BJ (cell line): ENCODE results near the gene PADI6. TPM values are rescaled to one million over a fixed set of nuclear protein-coding genes. Genes with fewer than 3 reads are reported as not detected.

Experiments
- CTCF ChIA-PET: fragments of 350-600 bp; formaldehyde crosslinking; extraction: SDS; loops from one replicate; lab custom pipeline; 2021; ENCODE audit warnings: antibody characterized with exemption, inconsistent platforms; lab: Yijun Ruan, JAX
- POLR2A ChIA-PET: fragments of 300-600 bp; sonication (Branson Sonifier 250); formaldehyde crosslinking; extraction: SDS; loops from one replicate; lab custom pipeline; 2021; ENCODE audit warnings: antibody characterized with exemption; lab: Charles Lee
- DNase-seq: peaks from one replicate; pipeline ENCODE4 v3.0.0-alpha.2; 2011; ENCODE audit warnings: low read depth
- H3K27me3 ChIP-seq: 2 replicates; pipeline ENCODE4 v1.6.0; 2011; ENCODE audit warnings: low read length; ENCODE audit not compliant: control insufficient read depth, insufficient read depth
- H3K36me3 ChIP-seq: 2 replicates; pipeline ENCODE4 v1.5.1; 2011; ENCODE audit warnings: low read length; ENCODE audit not compliant: control insufficient read depth, insufficient read depth
- H3K4me3 ChIP-seq: 2 replicates; pipeline ENCODE4 v1.5.1; 2011; ENCODE audit warnings: low read depth, mild to moderate bottlenecking, control low read depth, low read length
- polyA minus RNA-seq: library from RNA; depleted of rRNA, polyadenylated mRNA; stranded (reverse); fragments of >200 nt; gene quantifications from 2 replicates; pipeline ENCODE4 v1.2.3, GENCODE V29; 2011; rRNA and poly(A)+ RNA removed
- polyA plus RNA-seq: library from polyadenylated mRNA; depleted of rRNA; stranded (reverse); fragments of >200 nt; gene quantifications from 2 replicates; pipeline ENCODE4 v1.2.3, GENCODE V29; 2011; rRNA removed
- TF ChIP-seq, protein P1 (sequence below): IDR thresholded peaks from 2 replicates; pipeline ENCODE4 v1.5.1; 2011; ENCODE audit warnings: low read depth, mild to moderate bottlenecking, control low read depth, inconsistent platforms, low read length, moderate library complexity; ENCODE audit not compliant: insufficient read depth

PADI6 gene
- not detected in 2 replicates for polyA plus RNA-seq
- not detected in 2 replicates for polyA minus RNA-seq

DNA sequence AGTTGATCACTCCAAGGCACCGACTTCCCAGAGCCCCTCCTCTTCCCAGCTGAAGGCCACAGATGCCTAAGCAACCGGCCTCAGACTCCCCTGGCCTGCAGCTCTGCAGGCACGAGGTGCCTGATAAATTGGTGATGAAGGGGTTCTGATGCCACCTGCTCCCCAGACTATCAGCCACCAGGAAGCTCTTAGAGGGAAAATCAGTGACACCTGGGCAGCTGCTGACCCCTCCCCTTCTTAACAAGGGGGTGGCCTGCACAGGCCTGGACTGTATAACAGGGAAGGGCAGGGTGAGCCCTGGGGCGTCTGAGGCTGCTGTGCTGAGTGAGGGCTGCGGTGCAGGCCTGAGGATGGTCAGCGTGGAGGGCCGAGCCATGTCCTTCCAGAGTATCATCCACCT is at the start of gene PADI6:
Gene PADI6, plus strand, starts transcription at position 301 of the 400 bp plus-strand sequence. Its CDS starts 50 bp downstream, at position 351.
- CTCF ChIA-PET, result no interaction called here
- POLR2A ChIA-PET, result no interaction called here
- H3K36me3 ChIP-seq, result no peaks in the 10 kb centered on the region
- DNase-seq, result no peak
- H3K4me3 ChIP-seq, result no peak within 1 kb of the TSS
- peaks cover 3% of the 10 kb centered on the region for H3K27me3 ChIP-seq
- TF ChIP-seq, protein P1, sequence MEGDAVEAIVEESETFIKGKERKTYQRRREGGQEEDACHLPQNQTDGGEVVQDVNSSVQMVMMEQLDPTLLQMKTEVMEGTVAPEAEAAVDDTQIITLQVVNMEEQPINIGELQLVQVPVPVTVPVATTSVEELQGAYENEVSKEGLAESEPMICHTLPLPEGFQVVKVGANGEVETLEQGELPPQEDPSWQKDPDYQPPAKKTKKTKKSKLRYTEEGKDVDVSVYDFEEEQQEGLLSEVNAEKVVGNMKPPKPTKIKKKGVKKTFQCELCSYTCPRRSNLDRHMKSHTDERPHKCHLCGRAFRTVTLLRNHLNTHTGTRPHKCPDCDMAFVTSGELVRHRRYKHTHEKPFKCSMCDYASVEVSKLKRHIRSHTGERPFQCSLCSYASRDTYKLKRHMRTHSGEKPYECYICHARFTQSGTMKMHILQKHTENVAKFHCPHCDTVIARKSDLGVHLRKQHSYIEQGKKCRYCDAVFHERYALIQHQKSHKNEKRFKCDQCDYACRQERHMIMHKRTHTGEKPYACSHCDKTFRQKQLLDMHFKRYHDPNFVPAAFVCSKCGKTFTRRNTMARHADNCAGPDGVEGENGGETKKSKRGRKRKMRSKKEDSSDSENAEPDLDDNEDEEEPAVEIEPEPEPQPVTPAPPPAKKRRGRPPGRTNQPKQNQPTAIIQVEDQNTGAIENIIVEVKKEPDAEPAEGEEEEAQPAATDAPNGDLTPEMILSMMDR, result no peak

DNA sequence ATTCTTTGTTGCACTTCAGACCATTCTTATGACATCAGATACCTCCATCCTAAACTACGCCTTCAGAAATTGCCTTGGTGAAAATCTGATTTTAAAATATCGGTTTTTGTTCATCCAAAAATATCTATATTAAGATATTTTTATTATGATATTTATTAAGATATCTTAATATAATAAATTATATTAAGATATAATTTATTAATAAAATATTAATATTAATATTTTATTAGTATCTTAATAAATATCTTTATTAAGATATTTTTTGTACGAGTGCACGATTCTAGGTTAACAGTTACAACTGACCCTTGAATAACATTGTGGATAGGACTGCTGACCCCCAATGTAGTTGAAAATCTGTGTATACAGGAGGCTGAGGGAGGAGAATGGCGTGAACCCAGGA is 43.1 kb upstream of the PADI6 start:
- POLR2A ChIA-PET, result no interaction called here
- CTCF ChIA-PET, result no interaction called here
- H3K27me3 ChIP-seq, result peaks cover 3% of the 10 kb centered on the region

DNA sequence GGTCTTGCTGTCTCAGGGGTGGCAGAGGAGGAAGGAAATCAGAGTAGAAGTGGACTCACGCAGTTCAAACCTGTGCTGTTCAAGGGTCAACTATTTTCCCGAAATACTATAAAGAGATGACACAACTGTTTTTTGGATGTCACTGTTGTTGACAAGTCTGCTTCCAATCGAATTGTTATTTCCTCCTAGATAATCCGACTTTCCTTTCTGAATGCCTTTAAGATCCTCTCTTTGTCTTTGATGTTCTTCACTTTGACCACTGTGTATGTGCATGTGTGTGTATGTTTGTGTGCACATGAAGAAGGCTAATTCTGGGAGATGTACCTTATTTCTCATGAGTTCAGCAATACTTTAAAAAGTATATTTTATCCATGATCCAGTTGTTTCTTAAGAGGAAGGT is 42.4 kb upstream of the PADI6 start:
- Histone ChIP-seq H3K36me3 (no peaks in the 10 kb centered on the region), H3K4me3 (no peak overlapping the region), H3K27me3 (peaks cover 3% of the 10 kb centered on the region)
- ChIA-PET POLR2A (no interaction called here), CTCF (no interaction called here)
- no peak for DNase-seq
- TF ChIP-seq, protein P1, result no peak

More for the DNA sequence above, 43.1 kb upstream of the PADI6 start:
- no peaks in the 10 kb centered on the region for H3K36me3 ChIP-seq
- TF ChIP-seq, protein P1, result no peak
- DNase-seq, result no peak
- no peak overlapping the region for H3K4me3 ChIP-seq

DNA sequence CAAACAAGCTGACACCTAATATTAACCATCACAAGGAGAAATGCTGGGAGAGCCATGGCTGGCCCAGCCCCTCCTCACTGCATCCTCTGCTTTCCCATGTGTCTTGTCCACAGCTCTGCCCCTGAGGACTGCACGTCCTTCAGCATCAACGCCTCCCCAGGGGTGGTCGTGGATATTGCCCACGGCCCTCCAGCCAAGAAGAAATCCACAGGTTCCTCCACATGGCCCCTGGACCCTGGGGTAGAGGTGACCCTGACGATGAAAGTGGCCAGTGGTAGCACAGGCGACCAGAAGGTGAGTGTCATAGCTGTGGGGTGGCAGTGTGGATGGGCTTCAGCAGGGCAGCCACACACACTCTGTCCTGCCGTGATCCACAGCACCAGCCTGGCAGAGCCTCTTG is 41.1 kb upstream of the PADI6 start:
- Histone ChIP-seq H3K4me3 (no peak overlapping the region), H3K27me3 (peaks cover 2% of the 10 kb centered on the region), H3K36me3 (no peaks in the 10 kb centered on the region)
- POLR2A ChIA-PET, result no interaction called here
- no peak for DNase-seq
- CTCF ChIA-PET, result no interaction called here
- TF ChIP-seq, protein P1, result no peak

DNA sequence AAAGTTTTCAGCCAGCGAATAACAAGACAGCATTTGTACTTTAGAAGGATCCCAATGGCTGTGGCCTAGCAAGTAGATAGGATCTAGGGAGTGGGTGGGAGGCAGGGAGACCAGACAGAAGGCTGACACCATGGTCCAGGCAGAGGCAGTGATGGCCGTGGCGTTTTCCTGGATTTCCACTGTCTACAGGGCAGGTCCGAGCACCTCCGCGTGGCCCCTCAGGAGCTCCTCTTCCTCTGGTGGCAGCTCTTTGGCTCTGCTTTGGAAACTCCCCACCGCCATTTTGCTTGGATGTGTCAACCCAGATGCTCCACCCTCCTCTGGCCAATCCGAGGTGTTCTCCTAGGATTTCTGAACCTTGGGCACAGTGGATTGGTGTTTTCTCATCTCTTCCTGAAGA is 38.9 kb upstream of the PADI6 start:
- TF ChIP-seq, protein P1, result no peak
- no peak for DNase-seq
- POLR2A ChIA-PET, result no interaction called here
- CTCF ChIA-PET, result interaction anchor here (0.7 to 2.3 kb wide), 2 partner anchors 96 to 378 kb away, joined by 3 to 9 read pairs; no protein-coding TSS in a partner anchor
- Histone ChIP-seq H3K36me3 (no peaks in the 10 kb centered on the region), H3K4me3 (no peak overlapping the region), H3K27me3 (peaks cover 4% of the 10 kb centered on the region)
